Stimulated activated CD4-positive, alpha-beta T cell treated with anti-CD3 and anti-CD28 coated beads, Interleukin-4, amount 100 ng/mL, for 48 hours (primary cell): ENCODE results near the gene DENND1C.

ENCODE experiments used
- DNase-seq, 2 donors: peaks; one replicate each; pipeline ENCODE4 v3.0.0-alpha.2; 2020; ENCODE audit warnings: low read depth in 2 of 2

The DENND1C gene

GRCh38 chr19:6478815-6479214, 2.8 kb downstream of the DENND1C start:
- no peak for DNase-seq

GRCh38 chr19:6476896-6477431, 4.6 kb downstream of the DENND1C start:
- DNase-seq, result no peak

- DNase-seq, result peak; percentile 44 to 79
These were observed 5.3 kb downstream of the DENND1C start for GRCh38 chr19:6476155-6476895.

- DNase-seq, result no peak
These were observed 6.1 kb downstream of the DENND1C start for GRCh38 chr19:6475321-6476108.

GRCh38 chr19:6473647-6474046, 7.9 kb downstream of the DENND1C start:
- DNase-seq, result no peak

- no peak for DNase-seq
These were observed 8.9 kb downstream of the DENND1C start for GRCh38 chr19:6472713-6473112.

- no peak for DNase-seq
These were observed 10.5 kb downstream of the DENND1C start for GRCh38 chr19:6471076-6471475.

GRCh38 chr19:6470173-6470572, 11.4 kb downstream of the DENND1C start:
- no peak for DNase-seq

GRCh38 chr19:6467384-6467783, 14.2 kb downstream of the DENND1C start:
- no peak for DNase-seq

GRCh38 chr19:6466526-6467248, 14.9 kb downstream of the DENND1C start:
- no peak for DNase-seq

- no peak for DNase-seq
These were observed 15.9 kb downstream of the DENND1C start for GRCh38 chr19:6465663-6466062.

- no peak for DNase-seq
These were observed 16.6 kb downstream of the DENND1C start for GRCh38 chr19:6465006-6465405.

- peak in 1 of 2 donors; percentile 22 for DNase-seq
These were observed 17.3 kb downstream of the DENND1C start, which contains the start of gene CRB3 for GRCh38 chr19:6464070-6464873. CRB3 (plus strand) TSS chr19:6464271; CDS start chr19:6464702, 431 bp downstream.

- peak; percentile 97 to 98 for DNase-seq
These were observed 21.3 kb downstream of the DENND1C start for GRCh38 chr19:6460099-6460884.

- DNase-seq, result peak; percentile 51 to 64
These were observed 22.1 kb downstream of the DENND1C start, which contains the start of gene SLC25A23 for GRCh38 chr19:6459262-6460098. SLC25A23 (minus strand) TSS chr19:6459792; CDS start chr19:6459628, 164 bp downstream.

GRCh38 chr19:6458695-6459261, 22.8 kb downstream of the DENND1C start:
- DNase-seq, result no peak

GRCh38 chr19:6457958-6458694, 23.5 kb downstream of the DENND1C start:
- no peak for DNase-seq

GRCh38 chr19:6455924-6456323, 25.7 kb downstream of the DENND1C start:
- no peak for DNase-seq
